NB4 (cell line): ENCODE data around the gene CDKN2AIP.
"Not testable (repeated sequence)": the region's sequence is repeated elsewhere in the genome, so short reads cannot be mapped to it uniquely, and the experiment has no call there.

Source experiments
- DNase-seq: peaks from one replicate; pipeline ENCODE4 v3.0.0; 2010; ENCODE audit warnings: low read depth
- H3K4me3 ChIP-seq: one replicate; pipeline ENCODE4 v1.5.1; 2011; ENCODE audit warnings: mild to moderate bottlenecking, low read depth, low read length, moderate library complexity
- CTCF ChIP-seq: IDR thresholded peaks from one replicate; pipeline ENCODE4 v1.5.1; 2012; ENCODE audit warnings: low read depth, low read length
- MAX ChIP-seq: IDR thresholded peaks from 2 replicates; pipeline ENCODE4 v1.6.1; 2011; ENCODE audit warnings: low read depth, low read length
- MYC ChIP-seq: IDR thresholded peaks from 2 replicates; pipeline ENCODE4 v1.6.1; 2011; ENCODE audit warnings: low read depth, low read length
- POLR2A ChIP-seq: IDR thresholded peaks from 2 replicates; pipeline ENCODE4 v1.6.1; 2011; ENCODE audit warnings: mild to moderate bottlenecking; ENCODE audit not compliant: insufficient read length; ENCODE audit errors: extremely low read depth

Gene CDKN2AIP

GRCh38 chr4:183478123-183478522 is 33.7 kb downstream of the CDKN2AIP start:
- DNase-seq = no peak
- TF ChIP-seq CTCF = no peak
- TF ChIP-seq MYC = no peak
- TF ChIP-seq MAX = no peak
- TF ChIP-seq POLR2A = no peak
- H3K4me3 ChIP-seq = no peak overlapping the region

GRCh38 chr4:183478926-183479325 is 34.5 kb downstream of the CDKN2AIP start:
- no peak overlapping the region for H3K4me3 ChIP-seq
- DNase-seq = no peak
- TF ChIP-seq MAX = no peak
- no peak for TF ChIP-seq POLR2A
- TF ChIP-seq MYC = no peak

- not testable (repeated sequence) for H3K4me3 ChIP-seq, DNase-seq
Observed at GRCh38 chr4:183482515-183483095, 38.2 kb downstream of the CDKN2AIP start.

- no peak for DNase-seq
- no peak for TF ChIP-seq MAX
- TF ChIP-seq CTCF = no peak
- no peak for TF ChIP-seq POLR2A
- TF ChIP-seq MYC = no peak
Observed at GRCh38 chr4:183483997-183484396, 39.6 kb downstream of the CDKN2AIP start.

GRCh38 chr4:183485411-183486160 is 41.1 kb downstream of the CDKN2AIP start:
- no peak for DNase-seq
- TF ChIP-seq MYC (no peak), CTCF (no peak), POLR2A (no peak), MAX (no peak)
- no peak overlapping the region for H3K4me3 ChIP-seq

More at GRCh38 chr4:183483997-183484396, 39.6 kb downstream of the CDKN2AIP start:
- no peak overlapping the region for H3K4me3 ChIP-seq

- no peak for TF ChIP-seq POLR2A
- no peak for TF ChIP-seq MAX
- no peak for TF ChIP-seq CTCF
- no peak for TF ChIP-seq MYC
- H3K4me3 ChIP-seq = no peak overlapping the region
- DNase-seq = no peak
Observed at GRCh38 chr4:183492791-183493222, 48.4 kb downstream of the CDKN2AIP start.

GRCh38 chr4:183493246-183493645 is 48.8 kb downstream of the CDKN2AIP start:
- DNase-seq = no peak
- TF ChIP-seq POLR2A (no peak), MYC (no peak), MAX (no peak), CTCF (no peak)
- no peak overlapping the region for H3K4me3 ChIP-seq
